ES-I3 (cell line): ENCODE results near the gene CHAF1B.

Source experiments
- H3K36me3 ChIP-seq: 2 replicates; pipeline ENCODE4 v1.6.1; 2013; ENCODE audit warnings: mild to moderate bottlenecking, low read length, control low read depth, moderate library complexity; ENCODE audit not compliant: insufficient read depth
- H3K4me1 ChIP-seq: 2 replicates; pipeline ENCODE4 v1.6.1; 2013; ENCODE audit warnings: mild to moderate bottlenecking, control low read depth, low read length; ENCODE audit not compliant: insufficient read depth
- H3K9ac ChIP-seq: 2 replicates; pipeline ENCODE4 v1.6.1; 2013; ENCODE audit warnings: low read depth, mild to moderate bottlenecking, low read length, moderate library complexity
- H3K9me3 ChIP-seq: 2 replicates; pipeline ENCODE4 v1.6.1; 2013; ENCODE audit warnings: mild to moderate bottlenecking, low read length, moderate library complexity; ENCODE audit not compliant: control insufficient read depth, insufficient read depth

CHAF1B gene

GRCh38 chr21:36400719-36401118 is 15.5 kb downstream of the CHAF1B start:
- Histone ChIP-seq H3K9me3 (no peaks in the 10 kb centered on the region), H3K4me1 (no peaks in the 10 kb centered on the region), H3K9ac (no peak overlapping the region), H3K36me3 (peaks cover 7% of the 10 kb centered on the region; the same call in 1 of the 2 replicates)

- Histone ChIP-seq H3K36me3 (peaks cover 5% of the 10 kb centered on the region; the same call in 1 of the 2 replicates), H3K9me3 (no peaks in the 10 kb centered on the region), H3K4me1 (no peaks in the 10 kb centered on the region), H3K9ac (no peak overlapping the region)
These were observed 17.1 kb downstream of the CHAF1B start for GRCh38 chr21:36402339-36402738.

DNA sequence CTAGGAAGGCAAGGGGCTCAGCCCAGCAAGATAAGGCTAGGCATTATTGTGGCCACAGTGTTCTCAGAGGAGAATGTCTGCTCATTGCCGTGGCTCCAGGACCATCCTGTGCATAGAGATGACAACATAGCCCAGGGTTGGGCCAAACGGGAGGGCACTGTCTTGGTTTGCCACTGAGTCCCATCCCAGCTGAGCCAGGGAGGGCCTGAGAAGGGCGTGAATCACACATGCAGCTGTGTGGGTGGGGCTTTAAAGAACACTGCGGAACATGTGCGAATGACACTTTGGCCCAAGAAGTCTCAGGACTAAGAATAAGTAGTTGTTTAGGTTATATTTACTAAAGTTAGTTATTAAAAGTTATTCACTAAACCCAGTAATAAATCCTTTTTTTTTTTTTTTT is 18.5 kb downstream of the CHAF1B start:
- no peaks in the 10 kb centered on the region for H3K9me3 ChIP-seq
- 0 out of 2 replicates have a peak, but pooled peaks cover 4% of the 10 kb centered on the region for H3K36me3 ChIP-seq
- H3K4me1 ChIP-seq: no peaks in the 10 kb centered on the region
- no peak overlapping the region for H3K9ac ChIP-seq

DNA sequence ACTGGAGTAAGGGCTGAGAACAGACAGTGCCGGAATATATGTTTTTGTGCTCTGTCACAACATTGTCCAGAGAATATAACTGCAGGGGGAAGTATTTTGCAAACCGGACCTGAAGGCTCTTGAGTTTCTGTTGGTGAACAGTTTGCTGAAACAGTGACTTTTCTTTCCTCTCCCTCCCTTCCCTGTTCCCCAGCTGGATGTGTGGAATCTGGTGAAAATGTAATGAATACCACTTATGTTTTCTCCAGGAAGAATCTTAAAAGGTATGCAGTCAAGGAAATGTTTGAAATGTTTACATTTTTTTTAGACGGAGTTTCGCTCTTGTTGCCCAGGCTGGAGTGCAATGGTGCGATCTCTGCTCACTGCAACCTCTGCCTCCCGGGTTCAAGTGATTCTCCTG is 23.4 kb downstream of the CHAF1B start:
- H3K9ac ChIP-seq: no peak overlapping the region
- H3K36me3 ChIP-seq: no peaks in the 10 kb centered on the region
- no peaks in the 10 kb centered on the region for H3K9me3 ChIP-seq
- no peaks in the 10 kb centered on the region for H3K4me1 ChIP-seq

DNA sequence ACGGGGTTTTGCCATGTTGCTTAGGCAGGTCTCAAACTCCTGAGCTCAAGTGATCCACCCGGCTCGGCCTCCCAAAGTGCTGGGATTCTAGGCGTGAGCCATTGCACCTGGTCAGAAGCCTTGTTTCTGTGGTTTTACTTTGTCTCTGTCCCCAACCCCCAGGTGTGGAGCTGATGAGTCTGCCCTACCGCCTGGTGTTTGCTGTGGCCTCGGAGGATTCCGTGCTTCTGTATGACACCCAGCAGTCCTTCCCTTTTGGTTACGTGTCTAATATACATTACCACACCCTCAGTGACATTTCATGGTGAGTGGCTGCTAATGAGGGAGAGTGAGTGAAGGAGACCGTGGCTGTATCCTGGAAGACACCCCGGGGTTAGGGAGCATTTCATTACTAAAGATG is 26.1 kb downstream of the CHAF1B start:
- no peaks in the 10 kb centered on the region; the same call in 1 of the 2 replicates for H3K36me3 ChIP-seq

GRCh38 chr21:36412916-36413315 is 27.7 kb downstream of the CHAF1B start:
- no peaks in the 10 kb centered on the region; the same call in 1 of the 2 replicates for H3K36me3 ChIP-seq
- no peaks in the 10 kb centered on the region for H3K4me1 ChIP-seq
- H3K9me3 ChIP-seq: no peaks in the 10 kb centered on the region
- H3K9ac ChIP-seq: no peak overlapping the region

More for the DNA sequence above, 26.1 kb downstream of the CHAF1B start:
- H3K9me3 ChIP-seq: no peaks in the 10 kb centered on the region
- no peak overlapping the region for H3K9ac ChIP-seq
- no peaks in the 10 kb centered on the region for H3K4me1 ChIP-seq

GRCh38 chr21:36415375-36415774 is 30.2 kb downstream of the CHAF1B start:
- Histone ChIP-seq H3K36me3 (no peaks in the 10 kb centered on the region; the same call in 1 of the 2 replicates), H3K9me3 (no peaks in the 10 kb centered on the region)

GRCh38 chr21:36419241-36419640 is 34.0 kb downstream of the CHAF1B start:
- no peak overlapping the region for H3K9ac ChIP-seq
- H3K9me3 ChIP-seq: no peaks in the 10 kb centered on the region
- H3K36me3 ChIP-seq: no peaks in the 10 kb centered on the region; the same call in 1 of the 2 replicates
- H3K4me1 ChIP-seq: peaks cover 9% of the 10 kb centered on the region; the same call in 1 of the 2 replicates

More at GRCh38 chr21:36415375-36415774, 30.2 kb downstream of the CHAF1B start:
- H3K9ac ChIP-seq: no peak overlapping the region
- no peaks in the 10 kb centered on the region for H3K4me1 ChIP-seq

- H3K9me3 ChIP-seq: no peaks in the 10 kb centered on the region
- no peaks in the 10 kb centered on the region; the same call in 1 of the 2 replicates for H3K36me3 ChIP-seq
- peaks cover 9% of the 10 kb centered on the region; the same call in 1 of the 2 replicates for H3K4me1 ChIP-seq
- H3K9ac ChIP-seq: no peak overlapping the region
These were observed 34.8 kb downstream of the CHAF1B start for GRCh38 chr21:36419996-36420395.

DNA sequence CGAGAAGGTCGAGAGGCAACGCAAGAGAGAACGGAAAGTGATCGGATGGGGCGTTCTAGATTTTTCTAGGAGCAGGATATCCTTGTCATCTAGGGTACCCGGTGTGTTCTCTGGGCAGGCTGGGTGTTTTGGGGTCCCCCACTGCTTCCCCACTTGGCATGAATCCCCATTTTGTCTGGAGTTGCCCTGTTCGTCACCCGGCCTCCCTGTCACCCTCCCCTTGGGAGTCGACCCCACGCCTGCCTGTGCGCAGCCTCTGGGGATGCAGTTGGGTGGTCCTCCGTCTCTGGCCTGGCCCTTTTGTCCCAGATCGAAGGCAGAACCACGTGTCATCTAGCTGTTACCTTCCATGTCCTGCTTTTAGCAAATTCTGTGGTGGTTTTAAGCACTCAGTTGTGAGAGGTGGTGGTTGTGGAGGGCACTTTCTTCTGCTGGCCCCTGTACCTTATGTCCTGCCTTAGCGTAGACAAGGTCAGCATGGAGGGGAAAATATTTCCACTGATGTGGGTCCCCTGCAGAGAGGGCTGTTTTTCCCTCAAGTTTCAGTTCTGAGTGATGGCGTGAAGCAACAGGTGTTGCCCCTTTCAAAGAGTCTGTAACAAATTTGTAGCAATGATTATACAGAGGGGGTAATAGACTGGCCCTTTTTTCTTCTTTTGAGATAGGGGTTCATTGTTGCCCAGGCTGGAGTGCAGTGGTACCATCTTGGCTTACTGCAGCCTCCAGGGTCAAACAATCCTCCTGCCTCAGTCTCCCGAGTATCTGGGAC is 35.6 kb downstream of the CHAF1B start:
- H3K9me3 ChIP-seq: no peaks in the 10 kb centered on the region
- H3K4me1 ChIP-seq: peaks cover 9% of the 10 kb centered on the region; the same call in 1 of the 2 replicates
- H3K36me3 ChIP-seq: no peaks in the 10 kb centered on the region; the same call in 1 of the 2 replicates
- no peak overlapping the region for H3K9ac ChIP-seq

GRCh38 chr21:36422279-36423098 is 37.3 kb downstream of the CHAF1B start:
- Histone ChIP-seq H3K9me3 (no peaks in the 10 kb centered on the region), H3K9ac (no peak overlapping the region), H3K36me3 (no peaks in the 10 kb centered on the region), H3K4me1 (peaks cover 9% of the 10 kb centered on the region; the same call in 1 of the 2 replicates)

- H3K36me3 ChIP-seq: no peaks in the 10 kb centered on the region
- H3K9ac ChIP-seq: no peak overlapping the region
- no peaks in the 10 kb centered on the region for H3K9me3 ChIP-seq
- H3K4me1 ChIP-seq: peaks cover 9% of the 10 kb centered on the region; the same call in 1 of the 2 replicates
These were observed 38.7 kb downstream of the CHAF1B start for GRCh38 chr21:36423771-36424433.

DNA sequence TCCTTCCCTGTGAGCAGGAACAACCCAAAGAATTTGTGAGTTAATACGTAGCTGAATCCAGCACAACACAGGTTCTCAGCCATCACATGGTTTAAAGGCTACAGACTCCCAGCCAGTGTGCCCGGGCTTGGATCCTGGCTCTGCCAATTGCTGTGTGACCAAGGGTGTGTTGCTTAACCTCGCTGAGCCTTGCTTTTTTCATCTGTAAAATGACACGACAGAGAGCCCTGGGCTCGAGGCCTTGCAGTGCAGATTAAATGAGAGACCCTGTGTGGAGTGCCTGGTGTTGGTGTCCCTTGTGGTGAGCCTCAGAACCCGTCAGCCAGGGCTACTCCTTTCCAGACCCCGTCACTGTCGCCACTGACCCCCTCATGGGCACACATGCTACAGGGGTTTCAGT is 39.4 kb downstream of the CHAF1B start:
- Histone ChIP-seq H3K4me1 (peaks cover 9% of the 10 kb centered on the region; the same call in 1 of the 2 replicates), H3K9me3 (no peaks in the 10 kb centered on the region), H3K9ac (no peak overlapping the region), H3K36me3 (no peaks in the 10 kb centered on the region)

- H3K36me3 ChIP-seq: no peaks in the 10 kb centered on the region
- no peaks in the 10 kb centered on the region for H3K9me3 ChIP-seq
- no peak overlapping the region for H3K9ac ChIP-seq
- H3K4me1 ChIP-seq: peaks cover 10% of the 10 kb centered on the region; the same call in 1 of the 2 replicates
These were observed 40.1 kb downstream of the CHAF1B start for GRCh38 chr21:36425286-36425685.
